ENCODE measurements around the gene ERAP2. TPM values are rescaled to one million over a fixed set of nuclear protein-coding genes. Genes with fewer than 3 reads are reported as not detected.

ERAP2 gene
- total RNA-seq, 2 donors from 2014 or later, result 5.5 to 5.9 TPM

- Histone ChIP-seq H3K4me1 (no peaks in the 10 kb centered on the region), H3K36me3 (no peaks in the 10 kb centered on the region), H3K27me3 (no peaks in the 10 kb centered on the region), H3K9me3 (no peaks in the 10 kb centered on the region), H3K4me3 (no peak overlapping the region), H3K27ac (no peak overlapping the region)
- TF ChIP-seq CTCF (IDR thresholded peaks at IDR 0.05), result no peak
- no peak for DNase-seq (ENCODE audit: low spot score)
Measured at GRCh38 chr5:96911139-96911538, 34.8 kb downstream of the ERAP2 start.

- H3K4me3 ChIP-seq, result no peak overlapping the region
- no peak for DNase-seq (ENCODE audit: low spot score)
- no peaks in the 10 kb centered on the region for H3K36me3 ChIP-seq
- no peaks in the 10 kb centered on the region for H3K4me1 ChIP-seq
- no peak overlapping the region for H3K27ac ChIP-seq
- H3K27me3 ChIP-seq, result no peaks in the 10 kb centered on the region
- H3K9me3 ChIP-seq, result no peaks in the 10 kb centered on the region
- TF ChIP-seq CTCF (IDR thresholded peaks at IDR 0.05), result no peak
Measured at GRCh38 chr5:96913233-96913632, 36.9 kb downstream of the ERAP2 start.

- H3K27ac ChIP-seq, result no peak overlapping the region
- H3K27me3 ChIP-seq, result no peaks in the 10 kb centered on the region
- no peak for DNase-seq (ENCODE audit: low spot score)
- H3K4me3 ChIP-seq, result no peak overlapping the region
- TF ChIP-seq CTCF (IDR thresholded peaks at IDR 0.05), result no peak
- no peaks in the 10 kb centered on the region for H3K36me3 ChIP-seq
- no peaks in the 10 kb centered on the region for H3K9me3 ChIP-seq
- no peaks in the 10 kb centered on the region for H3K4me1 ChIP-seq
Measured at GRCh38 chr5:96919754-96920197, 43.5 kb downstream of the ERAP2 start.

GRCh38 chr5:96920744-96921355 lies 44.5 kb downstream of the ERAP2 start:
- no peak for DNase-seq (ENCODE audit: low spot score)
- Histone ChIP-seq H3K27me3 (no peaks in the 10 kb centered on the region), H3K36me3 (no peaks in the 10 kb centered on the region), H3K4me1 (no peaks in the 10 kb centered on the region), H3K27ac (peak overlapping the region; percentile 17 to 64), H3K4me3 (no peak overlapping the region), H3K9me3 (no peaks in the 10 kb centered on the region)
- no peak for TF ChIP-seq CTCF (IDR thresholded peaks at IDR 0.05)

GRCh38 chr5:96922499-96923244 lies 46.4 kb downstream of the ERAP2 start:
- H3K9me3 ChIP-seq, result no peaks in the 10 kb centered on the region
- no peaks in the 10 kb centered on the region for H3K36me3 ChIP-seq
- DNase-seq (ENCODE audit: low spot score), result no peak
- no peaks in the 10 kb centered on the region for H3K27me3 ChIP-seq
- H3K4me3 ChIP-seq, result no peak overlapping the region
- no peaks in the 10 kb centered on the region for H3K4me1 ChIP-seq
- no peak for TF ChIP-seq CTCF (IDR thresholded peaks at IDR 0.05)
- H3K27ac ChIP-seq, result peak overlapping the region; percentile 17 to 64

All from right atrium auricular region (tissue), 2 donors.